GM12873 (cell line): Measurements from ENCODE around the gene TCP1.

ENCODE experiments used
- TF ChIP-seq, protein P1 (sequence below): IDR thresholded peaks from 2 replicates; pipeline ENCODE4 v1.5.1; 2012; ENCODE audit warnings: low read depth, mild to moderate bottlenecking, moderate library complexity, low read length, control low read depth; ENCODE audit not compliant: insufficient read depth; ENCODE audit errors: missing control alignments

The TCP1 gene

DNA sequence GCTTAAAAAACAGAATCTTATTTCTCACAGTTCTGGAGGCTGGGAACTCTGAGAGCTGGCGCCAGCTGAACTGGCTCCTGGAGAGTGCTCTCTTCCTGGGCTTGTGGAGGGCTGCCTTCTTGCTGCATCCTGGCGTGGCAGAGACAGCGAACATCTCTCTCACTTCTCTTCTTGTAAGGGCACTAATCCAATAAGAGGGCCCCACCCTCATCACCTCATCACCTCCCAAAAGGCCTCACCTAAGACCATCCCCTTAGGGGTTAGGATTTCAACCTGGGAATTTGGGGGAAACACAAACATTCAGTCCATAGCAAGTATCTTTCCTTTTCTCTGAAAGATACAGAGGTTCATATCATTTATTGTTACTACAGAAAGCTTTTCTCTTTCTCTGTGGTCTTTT is 34.6 kb upstream of the TCP1 start:
- TF ChIP-seq, protein P1, sequence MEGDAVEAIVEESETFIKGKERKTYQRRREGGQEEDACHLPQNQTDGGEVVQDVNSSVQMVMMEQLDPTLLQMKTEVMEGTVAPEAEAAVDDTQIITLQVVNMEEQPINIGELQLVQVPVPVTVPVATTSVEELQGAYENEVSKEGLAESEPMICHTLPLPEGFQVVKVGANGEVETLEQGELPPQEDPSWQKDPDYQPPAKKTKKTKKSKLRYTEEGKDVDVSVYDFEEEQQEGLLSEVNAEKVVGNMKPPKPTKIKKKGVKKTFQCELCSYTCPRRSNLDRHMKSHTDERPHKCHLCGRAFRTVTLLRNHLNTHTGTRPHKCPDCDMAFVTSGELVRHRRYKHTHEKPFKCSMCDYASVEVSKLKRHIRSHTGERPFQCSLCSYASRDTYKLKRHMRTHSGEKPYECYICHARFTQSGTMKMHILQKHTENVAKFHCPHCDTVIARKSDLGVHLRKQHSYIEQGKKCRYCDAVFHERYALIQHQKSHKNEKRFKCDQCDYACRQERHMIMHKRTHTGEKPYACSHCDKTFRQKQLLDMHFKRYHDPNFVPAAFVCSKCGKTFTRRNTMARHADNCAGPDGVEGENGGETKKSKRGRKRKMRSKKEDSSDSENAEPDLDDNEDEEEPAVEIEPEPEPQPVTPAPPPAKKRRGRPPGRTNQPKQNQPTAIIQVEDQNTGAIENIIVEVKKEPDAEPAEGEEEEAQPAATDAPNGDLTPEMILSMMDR = no peak

GRCh38 chr6:159821726-159822125 is 32.3 kb upstream of the TCP1 start:
- TF ChIP-seq, protein P1 = no peak

DNA sequence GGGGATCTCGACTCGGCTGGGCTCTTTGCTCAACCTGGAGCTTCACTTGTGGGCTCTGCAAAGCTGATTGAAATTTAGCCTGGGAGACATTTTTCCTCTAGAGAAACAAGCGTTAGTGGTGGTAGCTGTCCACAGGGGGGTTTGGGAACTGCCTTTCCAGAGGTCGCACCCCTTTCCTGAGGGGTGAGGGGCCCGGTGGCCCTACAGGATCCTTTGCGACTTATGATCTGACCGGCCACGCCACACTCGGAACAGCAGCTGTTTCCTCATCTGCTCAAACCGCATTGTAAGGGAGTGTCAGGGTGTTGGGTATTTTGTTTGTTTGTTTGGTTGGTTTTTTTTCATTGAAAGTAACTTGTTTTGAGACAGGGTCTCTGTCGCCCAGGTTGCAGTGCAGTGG is 31.7 kb upstream of the TCP1 start:
- TF ChIP-seq, protein P1 = no peak

- TF ChIP-seq, protein P1 = no peak
Measured at GRCh38 chr6:159819932-159820640, 30.7 kb upstream of the TCP1 start.

- TF ChIP-seq, protein P1 = no peak
Measured at GRCh38 chr6:159819098-159819497, 29.7 kb upstream of the TCP1 start.

DNA sequence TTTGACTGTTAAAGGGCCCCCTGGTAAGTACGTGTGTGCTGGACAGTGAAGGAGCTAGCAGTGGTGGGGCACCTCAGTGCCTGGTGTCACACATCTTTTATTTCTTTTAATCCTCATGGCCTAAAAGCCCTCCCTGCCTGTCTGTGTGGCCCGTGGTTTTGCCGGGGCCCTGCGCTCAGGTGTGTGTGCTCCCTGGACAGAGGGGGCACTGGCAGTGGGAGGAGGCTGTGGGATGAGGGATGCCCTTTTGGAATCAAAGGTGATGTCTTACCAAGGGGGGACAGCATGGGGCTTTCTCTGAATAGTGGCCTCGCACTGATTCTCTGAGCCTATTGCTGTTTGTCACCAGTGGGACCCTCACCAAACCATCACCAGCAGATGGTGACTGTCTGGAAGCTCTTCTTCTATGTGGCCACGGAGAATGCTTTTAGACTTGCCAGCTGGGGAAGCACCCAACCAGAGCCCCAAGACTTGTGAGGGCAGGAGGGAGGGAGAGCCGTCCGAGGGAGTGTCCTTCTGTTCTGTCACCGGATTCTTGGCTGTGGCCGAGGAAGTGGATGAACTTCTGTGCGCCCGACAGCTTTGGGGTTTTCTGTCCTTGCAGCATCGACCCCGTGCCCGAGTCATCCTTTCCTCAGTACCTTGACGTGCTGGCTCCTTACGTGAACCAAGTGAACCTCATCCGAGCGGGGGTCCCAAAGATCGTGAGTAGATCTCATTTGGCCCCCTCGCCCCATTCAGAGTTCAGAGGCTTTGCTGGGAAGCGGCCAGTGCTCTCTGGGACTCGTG is 28.7 kb upstream of the TCP1 start:
- TF ChIP-seq, protein P1 = no peak

- TF ChIP-seq, protein P1 = no peak
Measured at GRCh38 chr6:159815410-159815809, 26.0 kb upstream of the TCP1 start.
